Measurements from ENCODE around the gene CAMK1G. TPM values are rescaled to one million over a fixed set of nuclear protein-coding genes. Genes with fewer than 3 reads are reported as not detected.
A peak's percentile ranks its signal among the peaks of the same experiment; 100 is the strongest.

Gene CAMK1G
- total RNA-seq, 1 experiment from 2014 or later: not detected

DNA sequence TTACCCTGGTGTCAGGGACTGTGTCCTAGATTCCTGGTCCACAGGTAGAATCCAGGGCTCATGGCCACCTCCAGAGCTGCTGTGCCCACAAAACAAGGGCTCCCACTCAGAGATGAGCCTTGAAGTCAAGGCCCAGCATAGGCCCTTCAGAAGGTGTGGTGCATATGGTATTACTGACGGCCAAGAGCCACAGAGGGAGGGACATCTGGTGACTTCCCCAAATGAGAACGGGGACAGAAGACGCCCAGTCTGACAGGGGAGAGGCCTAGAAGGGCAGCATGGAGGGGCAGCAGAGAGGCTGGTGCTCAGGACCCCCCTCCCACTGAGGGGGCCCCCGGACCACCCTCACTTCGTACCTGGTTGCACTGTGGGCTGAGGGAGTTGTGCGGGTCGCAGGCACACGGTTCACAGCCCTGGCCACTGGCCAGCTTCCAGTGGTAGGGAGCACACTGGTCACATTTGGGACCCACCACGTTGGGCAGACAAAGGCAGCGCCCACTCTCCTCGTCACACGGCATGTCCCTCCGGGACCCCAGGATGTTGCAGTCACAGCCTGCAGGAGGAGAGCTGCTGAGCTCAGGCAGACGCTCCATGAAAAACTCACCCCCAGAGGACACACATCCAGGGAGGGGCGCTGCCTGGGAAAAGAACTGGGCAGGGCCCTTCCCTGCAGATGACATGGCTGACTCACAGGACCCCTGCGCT is 43.7 kb downstream of the CAMK1G start:
- Mint-ChIP-seq H3K36me3 (ENCODE audit: insufficient read depth, unreplicated experiment) (peaks cover 76% of the 10 kb centered on the region), H3K4me3 (ENCODE audit: unreplicated experiment) (no peak overlapping the region), H3K4me1 (ENCODE audit: low read depth, unreplicated experiment) (no peaks in the 10 kb centered on the region), H3K9me3 (ENCODE audit: unreplicated experiment) (no peaks in the 10 kb centered on the region), H3K27ac (ENCODE audit: unreplicated experiment) (no peak overlapping the region), H3K27me3 (ENCODE audit: insufficient read depth, unreplicated experiment) (no peaks in the 10 kb centered on the region)
- no peaks in the 10 kb centered on the region for H3K27me3 ChIP-seq (replicated peaks; ENCODE audit: control insufficient read depth, insufficient read depth, low read length)
- no peak for DNase-seq
- H3K4me3 ChIP-seq (ENCODE audit: low read depth, low read length): no peak overlapping the region
- intact Hi-C loops (cut with micrococcal nuclease; ENCODE audit: unreplicated experiment): loop anchor here (1.0 kb wide), 2 partner anchors 51 to 66 kb away; no protein-coding TSS in a partner anchor
- TF ChIP-seq, protein P1, sequence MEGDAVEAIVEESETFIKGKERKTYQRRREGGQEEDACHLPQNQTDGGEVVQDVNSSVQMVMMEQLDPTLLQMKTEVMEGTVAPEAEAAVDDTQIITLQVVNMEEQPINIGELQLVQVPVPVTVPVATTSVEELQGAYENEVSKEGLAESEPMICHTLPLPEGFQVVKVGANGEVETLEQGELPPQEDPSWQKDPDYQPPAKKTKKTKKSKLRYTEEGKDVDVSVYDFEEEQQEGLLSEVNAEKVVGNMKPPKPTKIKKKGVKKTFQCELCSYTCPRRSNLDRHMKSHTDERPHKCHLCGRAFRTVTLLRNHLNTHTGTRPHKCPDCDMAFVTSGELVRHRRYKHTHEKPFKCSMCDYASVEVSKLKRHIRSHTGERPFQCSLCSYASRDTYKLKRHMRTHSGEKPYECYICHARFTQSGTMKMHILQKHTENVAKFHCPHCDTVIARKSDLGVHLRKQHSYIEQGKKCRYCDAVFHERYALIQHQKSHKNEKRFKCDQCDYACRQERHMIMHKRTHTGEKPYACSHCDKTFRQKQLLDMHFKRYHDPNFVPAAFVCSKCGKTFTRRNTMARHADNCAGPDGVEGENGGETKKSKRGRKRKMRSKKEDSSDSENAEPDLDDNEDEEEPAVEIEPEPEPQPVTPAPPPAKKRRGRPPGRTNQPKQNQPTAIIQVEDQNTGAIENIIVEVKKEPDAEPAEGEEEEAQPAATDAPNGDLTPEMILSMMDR (IDR thresholded peaks at IDR 0.05; ENCODE audit: insufficient read depth in 1 of 2, low read depth in 1 of 2, low read length in 1 of 2, severe bottlenecking in 1 of 2, unreplicated experiment in 1 of 2): no peak
- H3K4me1 ChIP-seq: no peaks in the 10 kb centered on the region
- peaks cover 18% of the 10 kb centered on the region for H3K36me3 ChIP-seq (ENCODE audit: control insufficient read depth, insufficient read depth, low read length)
- BruUV-seq (replicated peaks): no TSS peak
- CTCF ChIA-PET: interaction anchor here (0.7 to 1.6 kb wide), 5 partner anchors 16 to 51 kb away, joined by 3 to 11 read pairs (median 3); no protein-coding TSS in a partner anchor
- POLR2A ChIA-PET: no interaction called here
- no peaks in the 10 kb centered on the region for H3K9me3 ChIP-seq

DNA sequence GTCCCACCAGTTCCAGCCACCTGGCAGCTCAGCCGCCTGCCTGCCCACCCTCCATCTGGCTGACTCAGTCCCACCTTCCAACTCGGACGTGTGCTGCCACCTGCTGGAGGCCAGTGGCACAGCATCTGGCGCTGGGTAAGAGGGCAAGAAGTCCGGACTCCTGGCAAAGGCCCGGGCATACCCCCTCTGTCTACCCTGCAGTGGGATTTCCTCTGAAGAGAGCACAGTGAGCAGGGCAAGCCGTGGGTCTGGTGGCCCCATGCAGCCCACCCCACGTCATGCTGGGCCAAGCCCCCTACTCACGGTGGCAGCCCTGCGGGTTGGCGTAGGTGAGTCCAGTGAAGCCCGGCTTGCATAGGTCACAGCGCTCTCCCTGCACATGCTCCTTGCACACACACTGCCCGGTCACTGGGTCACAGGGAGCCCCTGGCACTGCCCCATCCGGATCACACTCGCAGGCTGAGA is 44.2 kb downstream of the CAMK1G start:
- BruUV-seq (replicated peaks): no TSS peak
- no peak overlapping the region for H3K4me3 Mint-ChIP-seq (ENCODE audit: unreplicated experiment)
- CTCF ChIA-PET: interaction anchor here (0.7 to 1.6 kb wide), 5 partner anchors 16 to 51 kb away, joined by 3 to 11 read pairs (median 3); no protein-coding TSS in a partner anchor
- peaks cover 77% of the 10 kb centered on the region for H3K36me3 Mint-ChIP-seq (ENCODE audit: insufficient read depth, unreplicated experiment)
- Histone ChIP-seq H3K36me3 (ENCODE audit: control insufficient read depth, insufficient read depth, low read length) (peaks cover 18% of the 10 kb centered on the region), H3K4me3 (ENCODE audit: low read depth, low read length) (no peak overlapping the region), H3K9me3 (no peaks in the 10 kb centered on the region), H3K27me3 (replicated peaks; ENCODE audit: control insufficient read depth, insufficient read depth, low read length) (no peaks in the 10 kb centered on the region), H3K4me1 (no peaks in the 10 kb centered on the region)
- no peaks in the 10 kb centered on the region for H3K9me3 Mint-ChIP-seq (ENCODE audit: unreplicated experiment)
- POLR2A ChIA-PET: no interaction called here
- TF ChIP-seq, protein P1 (IDR thresholded peaks at IDR 0.05; ENCODE audit: insufficient read depth in 1 of 2, low read depth in 1 of 2, low read length in 1 of 2, severe bottlenecking in 1 of 2, unreplicated experiment in 1 of 2): peak; percentile 93 to 94
- intact Hi-C loops (cut with micrococcal nuclease; ENCODE audit: unreplicated experiment): loop anchor here (1.0 kb wide), 2 partner anchors 51 to 66 kb away; no protein-coding TSS in a partner anchor
- DNase-seq: peak; percentile 53 to 74
- H3K27ac Mint-ChIP-seq (ENCODE audit: unreplicated experiment): no peak overlapping the region
- H3K4me1 Mint-ChIP-seq (ENCODE audit: low read depth, unreplicated experiment): no peaks in the 10 kb centered on the region
- H3K27me3 Mint-ChIP-seq (ENCODE audit: insufficient read depth, unreplicated experiment): no peaks in the 10 kb centered on the region

DNA sequence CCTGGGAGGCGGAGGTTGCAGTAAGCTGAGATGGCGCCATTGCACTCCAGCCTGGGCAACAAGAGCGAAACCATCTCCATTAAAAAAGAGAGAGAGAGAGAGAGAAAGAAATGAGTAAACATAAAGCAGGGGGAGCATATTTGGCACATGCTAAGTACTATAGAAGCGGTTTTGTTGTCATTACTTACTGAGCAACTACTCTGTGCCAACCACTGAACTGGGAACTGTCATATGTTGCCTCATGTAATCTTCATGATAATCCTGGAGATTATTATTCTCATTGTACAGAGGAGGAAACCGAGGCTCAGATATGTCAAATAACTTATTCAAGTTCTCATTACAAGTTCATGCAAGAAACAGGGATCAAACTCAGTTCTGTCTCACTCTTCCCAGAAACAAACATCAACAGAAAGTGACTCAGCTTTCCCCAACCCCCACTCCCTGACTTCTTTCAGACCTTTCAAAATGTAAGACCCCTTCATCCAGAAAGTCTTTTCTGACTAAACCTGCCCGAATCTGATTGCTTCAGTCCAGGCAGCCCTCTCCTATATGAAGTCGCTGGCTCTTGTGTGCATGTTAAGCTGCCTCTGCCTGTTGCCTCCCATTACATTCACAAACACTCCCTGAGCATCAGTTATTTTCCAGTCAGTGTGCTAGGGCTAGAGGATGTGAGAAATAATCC is 45.2 kb downstream of the CAMK1G start:
- H3K9me3 ChIP-seq: no peaks in the 10 kb centered on the region
- H3K4me1 ChIP-seq: no peaks in the 10 kb centered on the region
- no peaks in the 10 kb centered on the region for H3K9me3 Mint-ChIP-seq (ENCODE audit: unreplicated experiment)
- no peak for DNase-seq
- ChIA-PET CTCF (interaction anchor here (0.6 to 1.6 kb wide), 2 partner anchors 25 to 62 kb away, joined by 3 read pairs; no protein-coding TSS in a partner anchor), POLR2A (no interaction called here)
- no peak overlapping the region for H3K4me3 Mint-ChIP-seq (ENCODE audit: unreplicated experiment)
- intact Hi-C loops (cut with micrococcal nuclease; ENCODE audit: unreplicated experiment): no loop called here
- H3K27me3 Mint-ChIP-seq (ENCODE audit: insufficient read depth, unreplicated experiment): no peaks in the 10 kb centered on the region
- no peak overlapping the region for H3K27ac Mint-ChIP-seq (ENCODE audit: unreplicated experiment)
- H3K36me3 Mint-ChIP-seq (ENCODE audit: insufficient read depth, unreplicated experiment): peaks cover 82% of the 10 kb centered on the region
- peaks cover 15% of the 10 kb centered on the region for H3K36me3 ChIP-seq (ENCODE audit: control insufficient read depth, insufficient read depth, low read length)
- no peak overlapping the region for H3K4me3 ChIP-seq (ENCODE audit: low read depth, low read length)
- TF ChIP-seq, protein P1 (IDR thresholded peaks at IDR 0.05; ENCODE audit: insufficient read depth in 1 of 2, low read depth in 1 of 2, low read length in 1 of 2, severe bottlenecking in 1 of 2, unreplicated experiment in 1 of 2): no peak
- no peaks in the 10 kb centered on the region for H3K27me3 ChIP-seq (replicated peaks; ENCODE audit: control insufficient read depth, insufficient read depth, low read length)
- no peaks in the 10 kb centered on the region for H3K4me1 Mint-ChIP-seq (ENCODE audit: low read depth, unreplicated experiment)
- no TSS peak for BruUV-seq (replicated peaks)

Measured in Caco-2 (cell line).